Endodermal cell (in vitro differentiated cells): Measurements from ENCODE around the gene GTPBP1. TPM values are rescaled to one million over a fixed set of nuclear protein-coding genes. Genes with fewer than 3 reads are reported as not detected.

Source experiments
- DNase-seq: peaks from one replicate; pipeline ENCODE4 v3.0.0-alpha.2; 2017
- H3K27ac ChIP-seq: 2 replicates; pipeline ENCODE4 v1.5.1; 2013; ENCODE audit warnings: mild to moderate bottlenecking, low read depth, low read length, moderate library complexity
- H3K27me3 ChIP-seq: 2 replicates; pipeline ENCODE4 v1.6.1; 2013; ENCODE audit warnings: mild to moderate bottlenecking, low read length, moderate library complexity; ENCODE audit not compliant: insufficient read depth, control insufficient read depth, poor library complexity, severe bottlenecking
- H3K36me3 ChIP-seq: 2 replicates; pipeline ENCODE4 v1.7.0; 2013; ENCODE audit warnings: mild to moderate bottlenecking, low read length, moderate library complexity; ENCODE audit not compliant: control insufficient read depth, insufficient read depth
- H3K4me1 ChIP-seq: one replicate; pipeline ENCODE4 v1.7.0; 2013; ENCODE audit warnings: low read length; ENCODE audit not compliant: control insufficient read depth, insufficient read depth
- H3K4me3 ChIP-seq: 2 replicates; pipeline ENCODE4 v1.5.1; 2013; ENCODE audit warnings: mild to moderate bottlenecking, low read length, moderate library complexity
- H3K9ac ChIP-seq: 2 replicates; pipeline ENCODE4 v1.6.1; 2013; ENCODE audit warnings: mild to moderate bottlenecking, low read length, moderate library complexity; ENCODE audit not compliant: poor library complexity, severe bottlenecking; ENCODE audit errors: extremely low read depth
- H3K9me3 ChIP-seq: 2 replicates; pipeline ENCODE4 v1.6.1; 2013; ENCODE audit warnings: mild to moderate bottlenecking, low read length, moderate library complexity; ENCODE audit not compliant: control insufficient read depth
- H3K27ac Mint-ChIP-seq: 2 replicates; pipeline ENCODE4 v1.8.0; 2020; ENCODE audit warnings: mixed read lengths
- H3K27me3 Mint-ChIP-seq: 2 replicates; pipeline ENCODE4 v1.8.0; 2021; ENCODE audit warnings: mild to moderate bottlenecking, mixed read lengths; ENCODE audit not compliant: insufficient read depth
- H3K36me3 Mint-ChIP-seq: 2 replicates; pipeline ENCODE4 v1.8.0; 2020; ENCODE audit warnings: low read depth, mixed read lengths
- H3K4me1 Mint-ChIP-seq: 2 replicates; pipeline ENCODE4 v1.8.0; 2020; ENCODE audit warnings: mixed read lengths
- H3K4me3 Mint-ChIP-seq: 2 replicates; pipeline ENCODE4 v1.8.0; 2020; ENCODE audit warnings: mild to moderate bottlenecking, moderate library complexity, mixed read lengths
- H3K9me3 Mint-ChIP-seq: 2 replicates; pipeline ENCODE4 v1.8.0; 2020; ENCODE audit warnings: mild to moderate bottlenecking, mixed read lengths
- CTCF ChIP-seq: fragments of 200-600 bp; sonication (generic); conservative IDR thresholded peaks from 2 replicates; pipeline ENCODE4 v1.5.0; 2021; ENCODE audit warnings: antibody characterized with exemption, mild to moderate bottlenecking
- WGBS, 2 experiments: methylation state at CpG; one replicate each; pipeline versions ENCODE4 v1.1.5 to v1.1.7; 2013; ENCODE audit warnings: missing lambda C conversion rate in 2 of 2, mixed read lengths in 1 of 2; ENCODE audit not compliant: insufficient coverage in 1 of 2, insufficient read length in 1 of 2; 5-methylcytosine and 5-hydroxymethylcytosine counted together
- long read RNA-seq, 4 experiments: library from polyadenylated mRNA in 2 of 4; library from RNA in 1 of 4; library from capped mRNA in 1 of 4; stranded (forward) in 3 of 4; unstranded in 1 of 4; transcript quantifications; one replicate each; pipeline ENCODE4 v2.0.0, GENCODE V29; 2020 to 2021; ENCODE audit warnings: inconsistent platforms in 1 of 4
- polyA plus RNA-seq, 2 experiments: library from polyadenylated mRNA; stranded (reverse); fragments of 50-300 nt; gene quantifications; one replicate each; pipeline ENCODE4 v1.2.3, GENCODE V29; 2013
- total RNA-seq, 2 donors: library from RNA; stranded (reverse); fragmentation: NEBNext Ultra II Directional in 1 of 2; extraction: Animal tissue kit (Norgen Biotek cat#: 25700) in 1 of 2; gene quantifications; 2 replicates in 1 of 2; 3 replicates in 1 of 2; pipeline ENCODE4 v1.2.1, GENCODE V29; 2021

Gene GTPBP1
- total RNA-seq, result 10 to 100 TPM; 79.0 to 86.1 TPM
- polyA plus RNA-seq (2013, experiment 1 of 2), result 50.9 TPM
- polyA plus RNA-seq (2013, experiment 2 of 2), result 49.5 TPM
- long read RNA-seq, experiment 1, full-length matches to known transcripts, result 3 of 16 reads
- long read RNA-seq, experiment 1, partial matches to known transcripts, result 3 of 16 reads
- long read RNA-seq, experiment 1, other reads (novel, unspliced or antisense), result 10 of 16 reads
- long read RNA-seq, experiment 2, full-length matches to known transcripts, result 73 of 108 reads
- long read RNA-seq, experiment 2, partial matches to known transcripts, result 15 of 108 reads
- long read RNA-seq, experiment 2, other reads (novel, unspliced or antisense), result 20 of 108 reads
- long read RNA-seq, experiment 3, full-length matches to known transcripts, result 36 of 92 reads
- long read RNA-seq, experiment 3, partial matches to known transcripts, result 30 of 92 reads
- long read RNA-seq, experiment 3, other reads (novel, unspliced or antisense), result 26 of 92 reads
- long read RNA-seq, experiment 4, partial matches to known transcripts, result 0 of 3 reads
- long read RNA-seq, experiment 4, other reads (novel, unspliced or antisense), result 3 of 3 reads

DNA sequence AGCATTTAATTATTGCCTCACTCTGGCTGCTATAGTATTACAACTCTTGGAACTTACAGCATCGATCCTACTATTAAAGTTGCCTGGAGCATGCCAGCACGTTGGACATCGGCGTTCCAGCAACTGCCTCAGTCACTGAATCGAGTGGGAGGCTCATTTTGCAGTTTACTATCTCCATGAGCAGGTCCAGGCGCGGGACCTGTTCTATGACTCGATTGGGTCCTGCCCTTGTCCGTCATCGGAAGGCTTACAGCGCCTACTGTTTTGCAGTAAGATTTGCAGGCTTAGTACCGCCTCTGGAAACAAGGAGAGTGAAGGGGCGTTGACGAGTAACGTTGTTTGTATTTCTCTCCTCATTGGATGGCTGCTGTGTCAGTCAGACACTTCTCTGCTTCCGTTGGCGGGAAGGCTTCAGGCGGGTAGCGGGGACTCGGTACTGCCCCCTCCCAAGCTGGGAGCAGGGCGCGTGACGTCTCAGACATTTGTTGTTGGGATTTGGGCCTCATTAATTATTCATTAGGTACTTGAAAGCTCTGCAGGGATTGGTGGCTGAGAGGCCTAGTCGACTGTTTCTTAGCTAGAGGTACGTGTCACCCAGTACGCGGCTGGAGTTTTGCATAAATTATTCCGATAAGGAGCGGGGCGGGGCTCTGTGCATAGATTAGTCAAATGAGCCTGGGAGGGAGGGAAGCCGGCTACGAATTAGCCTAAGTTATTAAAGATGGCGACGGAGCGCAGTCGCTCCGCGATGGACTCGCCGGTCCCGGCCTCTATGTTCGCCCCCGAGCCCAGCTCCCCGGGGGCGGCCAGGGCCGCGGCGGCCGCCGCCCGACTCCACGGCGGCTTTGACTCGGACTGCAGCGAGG lies at the start of gene GTPBP1:
TSS of gene GTPBP1 (plus strand) at position 710 of the 866 bp plus-strand sequence. CDS start at position 722, 12 bp downstream.
- no peak for TF ChIP-seq CTCF
- Histone ChIP-seq H3K27me3 (no peaks in the 10 kb centered on the region), H3K4me1 (peaks cover 4% of the 10 kb centered on the region), H3K4me3 (peak within 1 kb of the TSS; percentile 82), H3K36me3 (peaks cover 11% of the 10 kb centered on the region), H3K27ac (peak within 1 kb of the TSS; percentile 61), H3K9ac (peak within 1 kb of the TSS; percentile 81), H3K9me3 (no peaks in the 10 kb centered on the region)
- peaks cover 2% of the 10 kb centered on the region for H3K36me3 Mint-ChIP-seq
- H3K27me3 Mint-ChIP-seq, result no peaks in the 10 kb centered on the region
- DNase-seq, result peak; percentile 99
- no peaks in the 10 kb centered on the region for H3K9me3 Mint-ChIP-seq
- H3K4me1 Mint-ChIP-seq, result peaks cover 41% of the 10 kb centered on the region
- 0 to 1% methylated on average over 27 to 55 of the region's 55 CpGs for WGBS, 2 experiments
- H3K27ac Mint-ChIP-seq, result peak within 1 kb of the TSS; percentile 99
- H3K4me3 Mint-ChIP-seq, result peak within 1 kb of the TSS; percentile 86

DNA sequence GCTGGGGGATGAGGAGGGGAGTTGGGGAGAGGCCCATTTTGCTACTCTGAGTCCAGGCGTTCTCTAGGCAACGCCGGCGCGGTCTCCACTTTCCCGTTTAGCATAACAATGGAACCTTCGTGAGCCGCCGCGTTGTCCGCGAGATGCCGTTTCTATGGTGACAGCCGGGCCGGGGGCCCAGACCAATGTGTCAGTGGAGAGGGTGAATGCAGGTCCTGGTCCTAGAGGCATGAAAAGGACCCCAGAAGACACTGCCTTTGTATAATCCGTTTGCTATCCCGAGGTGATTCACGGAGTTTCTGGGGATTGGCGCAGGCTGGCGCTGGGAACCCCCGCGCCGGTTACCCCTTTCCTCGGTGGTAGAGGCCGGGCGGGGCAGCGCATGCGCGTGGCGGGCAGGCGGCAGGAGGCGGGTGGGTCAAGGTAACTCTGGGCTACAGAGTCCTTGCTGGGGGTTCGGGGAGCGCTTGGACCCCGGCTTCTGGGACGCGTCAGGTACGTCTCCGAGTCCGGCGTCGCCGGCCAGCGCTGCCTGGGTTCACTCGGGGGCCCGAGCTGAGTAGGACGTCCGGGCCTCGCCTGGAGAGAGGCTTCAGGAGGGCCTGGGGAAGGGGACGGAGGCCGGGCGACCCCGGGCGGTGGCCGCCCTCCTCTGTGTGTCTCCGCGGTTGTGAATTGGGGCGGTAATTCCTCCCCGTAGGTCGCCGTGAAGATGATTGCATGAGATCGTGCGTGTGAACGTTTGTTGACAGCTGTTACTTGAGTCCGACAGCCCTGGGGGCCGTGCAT lies 49.3 kb upstream of the GTPBP1 start, which contains the start of the genes CBY1 and FAM227A:
TSS of gene CBY1 (plus strand) at position 383 of the 789 bp plus-strand sequence. CDS start 11,417 bp downstream, outside the sequence.
TSS of gene FAM227A (minus strand) at position 137 of the 789 bp plus-strand sequence. CDS start 6,224 bp downstream, outside the sequence.
- H3K4me3 ChIP-seq, result peak within 1 kb of the TSS; percentile 90
- H3K9ac ChIP-seq, result peak within 1 kb of the TSS; percentile 95
- H3K9me3 ChIP-seq, result no peaks in the 10 kb centered on the region
- 0% methylated on average over 23 to 66 of the region's 66 CpGs for WGBS, 2 experiments
- peaks cover 9% of the 10 kb centered on the region for H3K4me1 Mint-ChIP-seq
- no peaks in the 10 kb centered on the region for H3K27me3 Mint-ChIP-seq
- TF ChIP-seq CTCF, result no peak
- DNase-seq, result peak; percentile 96
- peaks cover 5% of the 10 kb centered on the region for H3K9me3 Mint-ChIP-seq
- peak within 1 kb of the TSS; percentile 86 for H3K4me3 Mint-ChIP-seq
- H3K27me3 ChIP-seq, result no peaks in the 10 kb centered on the region
- peaks cover 5% of the 10 kb centered on the region for H3K4me1 ChIP-seq
- H3K27ac Mint-ChIP-seq, result peak within 1 kb of the TSS; percentile 100
- H3K36me3 Mint-ChIP-seq, result peaks cover 14% of the 10 kb centered on the region
- peak within 1 kb of the TSS; percentile 98 for H3K27ac ChIP-seq
- H3K36me3 ChIP-seq, result no peaks in the 10 kb centered on the region
